Activated T-cell treated with anti-CD3 and anti-CD28 coated beads, Interleukin-2, amount 50 U/mL, for 48 hours (primary cell): Measurements from ENCODE around the gene SIVA1.
A peak's percentile ranks its signal among the peaks of the same experiment; 100 is the strongest.
"Not testable (repeated sequence)": the region's sequence is repeated elsewhere in the genome, so short reads cannot be mapped to it uniquely, and the experiment has no call there.

Source experiments
- DNase-seq, 2 experiments: peaks; one replicate each; pipeline ENCODE4 v3.0.0-alpha.2; 2020

Gene SIVA1

DNA sequence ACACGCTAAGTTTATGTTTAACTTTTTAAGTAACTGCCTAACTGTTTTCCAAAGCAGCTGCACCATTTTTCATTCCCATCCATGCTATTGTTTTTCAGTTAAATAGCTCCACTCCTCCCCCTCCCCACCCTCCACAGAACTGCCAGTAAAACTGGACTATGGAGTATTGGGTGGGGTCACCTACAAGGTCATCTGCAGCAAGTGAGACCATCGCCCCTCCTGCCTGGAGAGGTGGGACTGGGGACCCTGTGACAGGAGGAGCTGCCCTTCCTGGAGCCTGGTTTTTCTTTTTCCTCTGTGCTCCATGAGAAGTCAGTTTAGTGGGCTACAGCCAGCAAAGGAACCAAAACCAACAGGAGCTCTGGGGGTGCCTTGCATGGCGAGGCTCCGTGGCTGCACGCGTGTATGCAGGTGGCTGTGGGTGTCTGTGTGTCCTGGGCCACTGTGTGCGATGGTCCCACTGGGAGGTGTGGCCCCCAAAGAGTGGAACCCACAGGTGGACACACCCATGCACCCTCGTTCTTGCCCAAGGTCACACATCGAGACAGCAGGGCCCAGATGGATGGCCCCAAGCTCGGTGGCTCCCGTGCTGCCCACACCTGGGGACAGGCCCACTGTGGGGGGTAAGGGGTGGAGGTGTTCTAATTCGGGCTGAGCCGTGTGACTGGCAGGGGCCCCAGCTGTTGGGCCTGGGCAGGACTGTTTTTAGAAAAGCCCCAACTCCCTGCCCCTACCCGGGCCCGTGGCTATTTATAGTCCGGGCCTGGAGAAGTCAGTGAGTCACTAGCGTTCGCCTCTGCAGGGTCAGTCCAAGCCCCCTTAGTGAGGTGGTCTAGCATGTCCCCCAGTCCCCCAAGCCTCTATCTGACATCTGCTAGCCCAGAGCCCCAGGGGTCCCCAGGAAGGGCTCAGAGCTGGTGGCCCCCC, 31.2 kb upstream of the SIVA1 start:
- DNase-seq, result no peak

DNA sequence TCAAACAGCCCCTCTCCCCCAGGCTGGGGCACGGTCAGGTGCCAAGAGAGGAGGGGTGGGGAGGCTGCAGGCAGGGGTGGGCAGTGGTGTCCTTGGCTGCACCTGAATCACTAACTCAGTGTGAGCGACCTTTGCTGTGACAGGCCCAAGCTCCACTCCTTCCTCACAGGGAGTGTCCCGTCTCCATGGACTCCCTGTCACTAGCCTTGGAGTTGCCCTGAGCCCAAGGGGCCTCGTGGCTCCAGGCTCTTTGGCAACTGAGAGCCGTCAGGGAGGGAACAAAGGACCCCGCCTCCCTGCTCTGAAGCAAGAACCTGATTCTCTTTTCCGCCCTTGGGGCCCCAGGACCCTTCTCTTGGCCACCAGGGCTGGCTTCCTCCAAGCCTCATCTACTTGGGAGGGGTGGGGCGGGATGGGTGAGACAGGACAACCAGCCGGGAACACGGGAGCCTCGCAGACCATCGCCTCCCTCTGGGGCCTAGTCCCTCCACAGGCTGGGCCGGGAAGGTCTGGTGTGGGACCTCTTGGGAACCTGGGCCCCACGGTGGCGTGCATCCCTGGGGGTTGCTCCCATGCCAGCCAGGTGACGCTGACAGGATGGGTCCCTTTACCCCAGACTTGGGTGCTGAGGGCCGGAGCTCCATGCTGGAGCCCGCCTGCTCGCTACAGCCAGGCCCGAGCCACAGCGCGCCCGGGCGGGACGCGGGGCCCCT, 29.9 kb upstream of the SIVA1 start:
- DNase-seq, result no peak

DNA sequence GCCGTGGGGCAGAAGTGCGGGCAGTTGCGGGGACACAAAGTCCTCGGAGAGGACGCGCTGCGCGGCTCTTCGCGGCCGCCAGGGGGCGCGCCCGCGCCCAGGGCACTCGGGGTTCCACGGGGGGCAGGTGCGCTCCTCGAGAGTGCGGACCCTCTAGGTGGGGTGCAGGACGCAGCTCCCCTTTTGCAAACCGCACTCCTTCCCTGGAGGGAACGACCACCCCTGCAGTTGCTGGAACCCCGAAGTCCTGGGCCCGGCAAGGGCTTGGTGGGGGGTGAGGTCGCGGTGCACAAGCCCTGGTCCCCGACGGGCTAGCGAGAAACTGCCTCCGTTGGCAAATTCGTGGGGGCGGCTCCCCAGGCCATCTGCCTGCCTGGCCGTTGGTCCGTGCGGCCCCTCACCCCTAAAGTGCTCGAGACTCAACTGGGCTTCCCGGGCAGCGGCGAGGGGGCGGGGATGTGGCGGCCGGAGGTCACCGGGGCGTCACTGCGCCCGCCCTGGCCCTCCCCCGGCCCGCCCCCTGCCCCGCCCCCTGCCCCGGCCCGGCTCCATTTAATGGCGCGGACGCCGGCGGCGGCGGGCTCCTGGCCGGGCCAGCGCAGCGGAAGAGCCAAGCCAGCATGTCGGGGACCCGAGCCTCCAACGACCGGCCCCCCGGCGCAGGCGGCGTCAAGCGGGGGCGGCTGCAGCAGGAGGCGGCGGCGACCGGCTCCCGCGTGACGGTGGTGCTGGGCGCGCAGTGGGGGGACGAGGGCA, 29.1 kb upstream of the SIVA1 start, which contains the start of gene ADSS1:
Gene ADSS1, plus strand, starts transcription at position 579 of the 756 bp plus-strand sequence. Its CDS starts 42 bp downstream, at position 621.
- DNase-seq, result peak; percentile 75 to 81

DNA sequence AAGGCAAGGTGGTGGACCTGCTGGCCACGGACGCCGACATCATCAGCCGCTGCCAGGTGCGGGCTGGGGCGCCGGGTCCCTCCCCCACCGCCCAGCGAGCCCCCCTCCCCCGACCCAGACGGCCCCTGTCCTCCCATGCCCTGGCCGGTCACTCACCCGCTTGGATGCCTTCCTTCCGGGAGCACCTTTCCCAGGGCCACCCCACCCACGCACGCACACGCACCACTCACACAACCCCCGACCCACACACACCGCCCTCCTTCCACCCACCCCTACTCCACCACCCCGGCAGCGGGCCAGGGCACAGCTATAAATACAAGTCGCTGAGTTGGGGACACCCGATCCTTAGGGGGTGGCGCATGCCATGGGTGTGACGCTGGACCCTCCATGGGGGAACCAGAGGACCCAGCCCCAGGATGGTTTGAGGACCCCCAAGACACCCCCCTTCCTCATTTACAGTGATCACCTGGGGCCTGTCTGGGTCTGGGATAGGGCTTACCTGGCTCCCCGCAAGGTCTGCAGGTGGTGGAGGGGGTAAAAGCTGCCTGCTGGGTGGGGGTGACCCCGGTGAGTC, 28.5 kb upstream of the SIVA1 start:
- peak; percentile 42 to 50 for DNase-seq

DNA sequence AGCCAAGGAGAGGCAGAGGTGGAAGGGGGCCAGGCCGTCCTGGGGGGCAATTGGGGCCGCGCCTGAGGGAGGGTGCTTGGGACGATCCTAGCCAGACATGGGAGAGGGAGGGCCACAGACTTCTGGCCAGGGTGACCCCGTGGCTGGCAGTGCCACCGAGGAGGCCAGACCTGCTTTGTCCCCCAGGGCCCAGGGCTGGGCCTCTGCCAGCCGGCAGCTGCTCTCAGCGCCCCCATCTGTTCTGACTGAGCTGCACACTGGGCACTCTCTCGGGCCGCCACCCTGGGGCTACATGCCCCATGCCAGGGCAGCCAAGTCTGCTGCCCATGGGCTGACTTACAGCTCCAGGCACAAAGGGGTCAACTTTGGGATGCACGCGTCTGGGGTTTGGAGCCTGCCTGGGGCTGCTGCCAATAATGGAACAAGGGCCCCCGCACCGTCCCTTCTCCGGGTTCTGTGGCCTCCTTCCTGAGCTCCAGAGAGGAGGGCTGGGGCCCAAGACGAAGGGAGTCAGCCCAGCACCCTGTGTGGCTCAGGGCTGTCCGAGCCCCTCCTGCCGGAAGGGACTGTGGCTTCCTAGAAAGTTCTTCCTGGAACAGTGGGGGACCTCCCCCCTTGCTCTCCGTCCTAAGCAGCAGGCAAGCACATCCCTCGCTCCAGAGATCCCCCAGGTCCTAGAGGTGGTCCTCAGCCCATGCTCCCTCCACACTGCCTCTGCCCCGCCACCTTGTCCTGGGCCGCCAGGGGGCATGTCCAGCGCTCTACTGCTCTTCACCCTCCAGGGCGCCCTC, 27.8 kb upstream of the SIVA1 start:
- peak in 1 of 2 experiments; percentile 37 for DNase-seq

DNA sequence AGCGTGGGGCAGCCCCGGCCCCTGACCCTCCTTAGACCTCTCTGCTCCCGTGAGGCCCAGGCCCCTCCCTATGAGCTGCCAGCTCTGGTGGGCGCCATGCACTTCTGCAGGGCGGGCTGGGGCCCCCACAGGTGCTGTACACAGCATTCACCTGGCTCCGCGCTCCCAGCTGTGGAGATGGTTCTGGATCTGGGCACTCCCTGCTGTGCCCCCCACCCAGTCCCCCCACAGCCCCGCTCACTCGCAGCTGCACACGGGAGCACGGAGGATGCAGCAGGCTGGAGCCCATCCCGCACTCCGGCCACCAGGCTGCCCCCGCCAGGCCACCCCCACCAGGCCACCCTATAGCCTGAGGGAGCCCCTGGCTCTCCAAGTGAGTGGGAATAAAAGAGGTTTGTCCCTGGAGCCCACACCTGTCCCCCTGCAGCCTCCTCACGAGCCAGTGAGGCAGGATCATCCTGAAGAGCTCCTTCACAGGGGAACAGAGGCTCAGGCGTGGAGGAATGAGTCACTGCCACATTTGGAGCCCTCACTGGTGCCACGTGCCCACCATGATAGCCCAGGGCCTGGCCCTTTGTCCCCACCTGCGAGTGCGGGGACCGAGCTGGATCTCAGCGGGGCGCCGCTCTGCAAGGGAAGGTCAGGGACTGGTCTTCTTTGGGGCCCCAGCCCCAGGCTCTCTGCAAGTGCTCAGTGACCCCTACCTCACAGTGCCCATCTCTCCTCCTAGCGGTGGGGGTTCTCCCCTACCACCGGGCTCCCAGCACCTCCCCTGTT, 27.0 kb upstream of the SIVA1 start:
- no peak for DNase-seq

DNA sequence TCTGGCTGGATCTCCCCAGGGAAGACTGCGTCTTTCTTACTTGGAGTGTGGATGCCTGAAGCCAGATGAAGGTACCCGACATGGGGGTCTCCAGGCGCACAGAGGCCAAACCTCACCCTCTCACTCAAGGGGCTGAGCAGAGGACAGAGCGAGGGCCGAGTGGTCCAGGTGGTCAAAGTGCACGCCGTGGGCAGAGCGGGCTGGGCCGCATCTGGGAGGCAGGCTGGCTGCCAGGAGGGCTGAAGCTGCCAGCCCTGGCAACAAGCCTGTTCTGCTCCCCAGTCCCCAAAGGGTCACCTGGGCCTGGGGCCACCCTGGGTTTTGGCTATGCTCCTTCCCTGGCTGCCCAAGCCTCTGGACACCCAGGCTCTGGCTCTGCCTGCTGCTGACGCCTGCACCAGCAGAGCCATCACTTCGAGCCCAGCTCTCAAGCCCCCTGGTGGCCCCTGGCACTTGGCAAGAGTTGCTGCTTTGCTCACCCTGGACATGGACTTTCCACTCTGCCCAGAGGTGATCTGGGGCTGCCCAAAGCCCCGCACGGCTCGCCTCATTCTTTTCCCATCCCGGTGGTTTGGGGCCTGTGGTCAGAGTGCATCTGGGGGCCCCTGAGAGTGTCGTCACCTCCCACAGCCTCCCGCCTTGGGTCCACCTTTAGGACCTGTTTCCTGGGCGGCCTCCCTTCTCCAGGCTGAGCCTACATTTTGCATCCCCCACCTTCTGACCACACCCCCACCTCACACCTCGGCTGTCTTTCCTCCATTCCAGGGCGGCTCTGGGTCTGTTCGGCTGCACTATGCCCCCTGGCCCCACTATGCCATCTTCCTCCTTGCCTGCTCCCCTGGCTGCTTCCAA, 26.1 kb upstream of the SIVA1 start:
- DNase-seq, result no peak

DNA sequence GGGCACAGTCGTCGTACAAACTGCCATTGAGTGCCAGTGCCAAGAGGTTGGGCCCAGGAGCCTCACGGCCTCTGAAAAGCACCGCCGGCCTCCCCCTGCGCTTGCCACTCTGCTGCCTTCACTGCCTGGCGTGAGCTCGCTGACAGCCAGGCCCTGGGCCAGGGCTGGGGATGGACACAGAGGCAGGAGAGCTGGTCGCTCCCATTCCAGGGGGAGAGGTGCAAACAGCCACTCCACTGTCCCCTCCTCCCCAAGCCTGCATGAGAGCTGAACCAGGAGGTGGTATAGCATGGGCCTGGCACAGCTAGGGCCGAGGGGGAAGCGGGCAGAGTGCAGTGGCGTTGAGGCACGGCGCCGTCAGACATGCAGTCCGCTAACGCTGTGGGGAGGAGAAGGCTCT, 24.3 kb upstream of the SIVA1 start:
- no peak for DNase-seq

DNA sequence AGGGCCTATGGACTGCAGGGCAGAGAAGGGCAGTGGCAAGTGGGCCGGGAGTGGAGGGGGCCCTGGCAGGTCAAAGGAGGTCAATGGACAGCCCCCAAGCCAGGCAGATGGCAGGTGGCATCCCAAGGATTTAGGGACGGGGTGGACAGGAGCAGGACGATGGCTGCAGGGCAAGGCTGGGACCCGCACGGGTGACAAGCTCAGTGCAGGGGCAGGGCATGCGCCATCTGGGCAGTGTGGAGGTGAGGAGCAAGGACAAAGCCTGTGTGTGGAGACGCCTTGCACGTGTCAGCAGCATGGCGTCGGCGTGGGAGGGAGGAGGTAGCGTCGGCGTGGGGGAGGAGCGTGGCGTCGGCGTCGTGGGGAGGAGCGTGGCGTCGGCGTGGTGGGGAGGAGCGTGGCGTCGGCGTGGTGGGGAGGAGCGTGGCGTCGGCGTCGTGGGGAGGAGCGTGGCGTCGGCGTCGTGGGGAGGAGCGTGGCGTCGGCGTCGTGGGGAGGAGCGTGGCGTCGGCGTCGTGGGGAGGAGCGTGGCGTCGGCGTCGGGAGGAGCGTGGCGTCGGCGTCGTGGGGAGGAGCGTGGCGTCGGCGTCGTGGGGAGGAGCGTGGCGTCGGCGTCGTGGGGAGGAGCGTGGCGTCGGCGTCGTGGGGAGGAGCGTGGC, 23.6 kb upstream of the SIVA1 start:
- DNase-seq, result not testable (repeated sequence)

DNA sequence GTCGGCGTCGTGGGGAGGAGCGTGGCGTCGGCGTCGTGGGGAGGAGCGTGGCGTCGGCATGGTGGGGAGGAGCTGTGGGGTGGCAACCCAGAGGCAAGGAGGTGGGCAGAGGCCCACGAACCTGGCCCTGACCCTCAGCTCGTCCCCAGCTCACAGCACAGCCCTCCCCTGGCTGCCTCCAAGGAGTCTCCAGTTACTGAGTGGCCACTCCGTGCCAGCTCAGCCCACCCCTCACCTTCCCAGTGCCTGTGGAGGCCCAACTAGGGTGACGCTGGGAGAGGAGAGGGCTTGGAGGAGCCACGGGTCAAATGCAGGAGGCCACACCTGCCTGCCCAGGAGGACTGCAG, 23.1 kb upstream of the SIVA1 start:
- no peak for DNase-seq

DNA sequence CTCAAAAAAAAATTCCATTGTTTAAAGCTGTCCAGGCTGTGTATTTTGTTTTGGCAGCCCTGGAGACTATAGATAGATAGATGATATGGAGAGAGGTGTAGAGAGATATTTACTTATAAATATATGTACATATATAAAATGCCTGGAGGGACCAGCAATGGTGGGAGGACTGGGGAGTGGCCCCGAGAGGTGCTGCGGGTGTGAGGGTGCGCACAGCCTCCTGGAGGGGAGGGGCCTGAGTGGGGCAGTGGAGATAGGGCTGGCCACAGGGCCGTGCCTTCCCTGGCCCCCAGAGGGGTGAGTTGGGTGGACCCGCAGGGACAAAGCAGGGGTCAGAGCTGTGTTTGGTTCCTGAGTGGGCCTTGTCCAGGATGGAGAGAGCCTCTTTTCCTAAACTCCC, 22.5 kb upstream of the SIVA1 start:
- DNase-seq, result no peak

DNA sequence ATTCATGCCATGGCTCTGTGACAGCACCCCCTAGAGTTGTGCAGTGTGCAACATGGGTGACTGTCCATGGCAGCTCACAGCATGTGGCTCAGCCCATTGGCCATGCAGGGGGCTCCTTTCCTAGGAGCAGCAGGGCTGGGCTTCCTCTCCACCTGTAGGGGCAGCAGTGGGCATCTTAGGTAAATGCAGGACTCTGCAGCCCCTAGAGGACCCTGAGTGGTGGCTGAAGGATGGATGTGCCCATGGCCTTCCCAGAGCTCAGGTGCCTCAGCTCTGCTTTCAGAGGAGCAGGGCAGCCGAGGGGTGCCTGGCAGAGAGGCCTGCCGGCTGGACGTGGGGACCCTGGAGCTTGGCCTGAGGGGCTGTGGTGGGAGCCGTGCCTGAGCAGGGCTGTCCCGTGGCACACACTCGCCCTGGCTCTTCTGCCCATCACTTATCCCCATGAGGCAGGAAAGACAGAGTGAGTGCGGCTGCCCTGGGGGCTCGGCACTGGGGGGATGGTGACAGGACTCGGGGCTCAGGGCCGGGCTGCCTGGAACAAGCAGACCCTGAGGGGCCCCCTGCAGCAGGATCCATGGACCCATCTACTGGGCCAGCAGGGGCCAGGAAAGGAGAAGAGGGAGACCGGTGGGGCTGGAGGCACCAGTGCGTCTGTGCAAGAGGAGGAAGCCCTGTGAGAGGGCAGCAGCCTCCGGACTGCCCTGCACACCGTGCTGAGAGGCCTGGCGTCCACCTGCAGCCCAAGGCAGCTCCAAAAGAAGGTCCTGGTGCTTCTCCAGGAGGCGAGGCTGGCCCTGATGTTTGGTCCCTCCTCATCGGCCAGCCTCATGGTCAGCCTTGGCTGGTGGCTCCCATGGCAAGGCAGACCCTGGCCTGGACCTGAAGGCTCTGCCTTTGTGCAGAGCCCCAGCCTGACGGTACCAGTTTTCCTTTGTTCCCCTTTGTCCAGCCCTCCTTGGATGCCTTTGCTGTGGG, 21.3 kb upstream of the SIVA1 start:
- no peak for DNase-seq

DNA sequence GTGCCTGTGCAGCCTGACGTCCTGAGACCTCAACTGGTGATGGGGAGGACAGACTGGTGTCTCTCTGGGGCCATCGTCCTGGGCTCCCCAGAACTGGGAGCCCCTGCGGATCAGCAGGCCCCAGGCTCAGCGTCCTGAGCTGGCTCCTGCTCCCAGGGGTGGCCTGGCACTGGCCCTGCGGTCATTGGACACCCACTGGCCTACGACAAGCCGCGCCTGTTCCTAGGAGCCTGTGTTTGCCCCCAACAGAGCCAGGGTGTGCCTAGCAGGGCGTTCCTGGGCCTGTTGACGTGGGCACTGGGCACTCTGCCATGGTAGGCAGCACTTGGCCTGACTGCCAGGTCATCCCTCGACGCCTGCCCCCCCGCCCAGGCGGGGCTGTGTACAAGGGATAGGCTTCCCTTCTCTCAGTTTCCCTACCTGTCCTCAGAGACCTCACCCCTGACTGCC, 20.6 kb upstream of the SIVA1 start:
- DNase-seq, result no peak

DNA sequence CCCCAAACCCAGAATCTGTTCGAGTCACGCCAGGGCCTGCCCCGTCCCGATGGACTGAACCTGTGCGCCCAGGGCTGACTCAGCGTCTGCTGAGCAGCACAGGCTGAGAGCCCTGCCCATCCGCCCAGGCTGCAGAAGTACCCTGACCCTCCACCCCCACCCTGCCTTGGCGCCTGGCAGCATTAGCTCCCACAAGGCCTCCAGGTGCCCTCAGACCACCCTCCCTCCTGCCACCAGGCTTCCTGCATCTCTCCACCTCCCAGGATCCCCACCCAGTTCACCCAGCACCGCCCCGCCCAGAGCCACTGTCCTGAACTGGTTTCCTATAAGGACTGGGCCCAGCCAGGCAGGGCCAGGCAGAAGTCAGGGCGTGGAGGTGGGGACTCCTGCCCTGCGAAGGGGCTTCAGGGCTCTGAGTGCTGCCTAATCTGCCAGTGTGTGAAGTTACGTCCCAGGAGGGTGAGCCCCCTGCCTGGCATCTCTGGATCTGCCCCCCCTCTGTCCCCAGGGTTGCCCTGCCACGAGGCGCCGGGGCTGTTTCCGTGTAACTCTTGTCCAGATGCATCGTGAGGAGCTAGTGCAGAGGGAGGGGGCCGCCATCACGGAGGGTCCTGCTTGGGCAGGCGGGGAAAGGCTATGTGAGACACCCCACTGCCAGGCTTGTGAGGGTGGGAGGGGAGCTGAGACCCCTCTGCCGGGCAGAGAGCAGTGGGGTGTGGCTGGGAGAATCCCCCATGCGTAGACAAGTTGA, 19.8 kb upstream of the SIVA1 start:
- no peak for DNase-seq

DNA sequence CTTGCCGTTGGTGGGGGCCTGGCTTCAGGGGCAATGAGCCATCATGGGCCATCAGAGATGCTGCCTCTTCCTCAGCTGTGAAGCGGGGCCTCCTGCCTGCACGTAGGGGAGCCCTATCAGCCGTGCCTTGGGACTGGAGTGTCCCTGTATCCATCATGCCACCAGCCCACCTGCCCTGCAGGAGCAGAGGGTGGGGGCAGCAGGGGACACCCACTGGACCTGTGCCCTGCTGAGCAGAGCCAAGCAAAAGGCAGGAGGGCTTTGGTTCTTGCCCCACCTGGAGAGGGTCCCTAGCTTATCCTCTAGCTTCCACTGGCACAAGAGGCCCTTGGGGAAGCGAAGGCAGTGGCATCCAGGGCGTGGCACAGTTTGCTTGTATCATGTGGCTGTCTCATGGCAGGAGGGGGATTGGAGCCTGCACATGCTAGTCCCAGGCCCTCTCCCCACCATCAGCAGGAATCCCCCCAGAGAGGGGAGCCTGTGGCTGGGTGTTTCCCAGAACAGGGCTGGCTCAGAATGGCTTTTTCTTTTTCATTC, 18.8 kb upstream of the SIVA1 start:
- DNase-seq, result no peak

DNA sequence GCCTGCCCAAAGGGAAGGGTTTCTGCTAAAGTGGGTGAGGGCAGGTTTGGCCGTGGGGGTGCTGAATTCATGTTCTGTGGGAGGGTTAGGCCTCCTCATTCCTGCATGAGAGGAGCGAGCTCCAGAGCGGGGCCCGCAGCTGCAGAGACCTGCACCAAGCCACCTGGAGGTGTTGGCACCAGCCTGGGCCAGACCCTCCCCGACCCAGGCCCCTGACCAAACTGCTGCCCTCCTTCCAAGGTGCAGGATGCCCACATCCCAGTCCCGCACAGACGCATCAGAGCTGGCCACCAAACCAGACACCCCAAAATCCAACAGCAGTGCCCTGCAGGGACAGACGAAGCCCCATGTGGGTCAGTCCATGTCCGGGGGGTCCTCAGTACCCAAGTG, 18.4 kb upstream of the SIVA1 start:
- no peak for DNase-seq

DNA sequence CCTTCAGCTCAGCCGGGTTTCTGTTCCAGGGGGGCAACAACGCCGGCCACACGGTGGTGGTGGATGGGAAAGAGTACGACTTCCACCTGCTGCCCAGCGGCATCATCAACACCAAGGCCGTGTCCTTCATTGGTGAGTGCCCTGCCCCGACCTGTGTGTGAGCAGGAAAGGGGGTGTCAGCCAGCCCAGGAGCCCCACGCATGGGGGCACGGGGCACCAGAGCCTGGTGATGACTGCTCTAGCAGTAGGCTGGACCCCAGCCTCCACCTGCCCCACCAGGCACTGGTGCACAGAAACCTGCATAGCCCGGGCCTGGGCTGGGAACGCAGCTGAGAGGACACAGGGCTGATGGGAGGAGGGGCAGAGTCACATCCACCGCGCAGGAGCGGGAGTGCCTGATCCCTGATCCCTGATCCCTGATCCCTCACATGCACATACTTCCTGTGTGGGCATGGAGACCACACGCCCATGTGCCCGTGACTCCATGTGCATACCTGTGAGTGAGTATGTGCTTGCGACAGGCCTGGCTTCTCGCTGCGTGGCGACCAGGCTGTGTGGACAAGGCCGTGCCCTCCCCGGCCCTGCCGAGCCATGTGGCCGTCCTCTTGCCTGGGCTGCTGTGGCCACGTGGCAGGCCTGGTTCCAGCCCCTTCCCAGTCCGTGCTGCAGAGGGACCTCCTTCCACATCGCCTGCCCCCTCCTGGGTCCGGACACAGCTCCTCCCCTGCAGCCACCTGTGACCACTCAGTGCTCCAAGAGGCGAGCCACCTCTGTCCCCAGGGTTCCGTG, 17.8 kb upstream of the SIVA1 start:
- no peak for DNase-seq
